Measurements from ENCODE around the gene MUSK.
A peak's percentile ranks its signal among the peaks of the same experiment; 100 is the strongest.
"Not testable (repeated sequence)": the region's sequence is repeated elsewhere in the genome, so short reads cannot be mapped to it uniquely, and the experiment has no call there.

MUSK gene

GRCh38 chr9:110810262-110810976 is 141.8 kb downstream of the MUSK start:
- DNase-seq (ENCODE audit: low spot score) = no peak

DNA sequence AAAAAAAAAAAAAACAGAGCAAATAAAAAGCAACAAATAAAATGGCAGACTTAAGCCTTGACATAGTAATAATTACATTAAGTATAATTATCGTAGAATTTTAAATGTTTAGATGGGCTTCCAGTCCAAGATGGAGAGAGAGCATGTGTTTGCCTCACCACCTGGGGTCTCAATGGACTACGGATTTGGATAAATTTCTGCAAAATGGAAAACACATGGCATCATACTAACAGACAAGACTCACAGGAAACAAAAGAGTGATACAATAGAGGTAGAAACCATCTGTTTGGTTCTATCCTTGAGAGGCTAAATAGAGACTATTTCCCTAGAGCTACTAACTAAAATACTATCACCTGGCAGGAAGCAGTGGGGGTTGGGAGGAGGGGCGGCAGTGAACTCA is 144.3 kb downstream of the MUSK start:
- DNase-seq (ENCODE audit: low spot score) = no peak

DNA sequence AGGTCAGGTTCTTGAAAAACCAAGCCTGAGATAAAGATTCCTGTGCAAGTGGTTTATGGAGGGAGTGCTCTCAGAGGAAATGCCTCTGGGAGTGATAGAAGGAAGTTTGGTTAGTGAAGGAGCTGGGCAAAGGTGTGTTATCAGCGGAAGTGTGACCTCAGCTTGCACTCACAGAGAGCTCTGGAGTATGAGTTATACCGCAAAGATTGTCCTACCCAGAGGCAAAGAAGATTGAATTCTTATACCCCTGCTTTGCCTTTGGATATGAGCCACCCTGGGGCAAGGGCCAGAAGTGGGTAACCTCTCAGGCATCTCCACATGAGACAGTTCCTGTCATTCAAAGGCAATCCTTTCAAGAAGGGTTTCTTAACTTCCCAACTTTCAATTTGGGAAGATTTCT is 145.6 kb downstream of the MUSK start:
- no peak for DNase-seq (ENCODE audit: low spot score)

DNA sequence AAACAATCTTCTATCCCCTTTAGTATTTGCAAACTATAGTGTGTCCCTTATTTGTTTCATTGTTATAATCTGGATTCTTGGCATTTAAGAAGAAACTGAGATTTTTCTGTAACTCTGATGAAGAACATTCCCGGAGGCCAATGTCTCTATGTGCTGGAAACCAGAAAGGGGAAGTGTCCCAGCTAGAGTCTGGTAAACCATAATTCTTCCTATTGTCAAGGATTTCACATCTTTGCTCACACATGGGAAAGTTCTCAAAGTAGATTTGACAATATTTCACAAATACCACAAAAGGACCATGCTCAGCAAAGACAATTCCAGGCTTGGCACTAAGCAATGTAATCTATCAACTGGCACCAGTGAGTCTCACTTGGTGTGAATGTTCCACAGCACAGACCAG is 146.8 kb downstream of the MUSK start:
- DNase-seq (ENCODE audit: low spot score) = no peak

- DNase-seq (ENCODE audit: low spot score) = no peak
Observed at GRCh38 chr9:110820381-110820780, 151.8 kb downstream of the MUSK start.

DNA sequence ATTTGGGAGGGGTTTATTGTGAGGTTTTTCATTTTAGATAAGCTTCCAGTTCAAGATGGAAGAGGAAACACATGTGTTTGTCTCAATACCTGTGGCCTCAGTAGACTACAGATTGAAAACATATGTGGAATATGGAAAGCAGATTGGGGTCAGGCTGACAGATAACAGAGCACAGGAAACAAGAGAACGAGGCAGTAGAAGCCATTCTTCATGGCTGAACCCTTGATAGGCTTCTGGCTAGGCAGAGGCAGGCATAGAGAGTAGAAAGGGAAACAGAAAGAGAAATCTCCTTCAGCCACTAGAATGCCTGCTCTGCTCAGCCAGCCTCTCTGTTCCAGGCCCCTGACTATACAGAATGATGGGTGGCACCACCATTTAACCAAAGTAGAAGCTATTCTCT is 152.5 kb downstream of the MUSK start:
- DNase-seq (ENCODE audit: low spot score) = no peak

DNA sequence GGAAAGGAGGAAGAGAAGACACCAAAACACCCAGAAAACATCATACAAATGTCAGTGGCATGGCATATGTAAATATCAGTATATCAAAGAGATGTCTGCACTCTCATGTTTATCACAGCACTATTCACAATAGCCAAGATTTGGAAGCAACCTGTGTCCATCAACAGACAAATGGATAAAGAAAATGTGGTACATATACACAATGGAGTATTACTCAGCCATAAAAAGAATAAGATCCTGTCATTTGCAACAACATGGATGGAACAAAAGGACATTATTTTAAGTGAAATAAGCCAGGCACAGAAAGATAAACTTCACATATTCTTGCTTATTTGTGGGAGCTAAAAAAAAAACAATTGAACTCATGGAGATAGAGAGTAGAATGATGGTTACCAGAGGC is 156.5 kb downstream of the MUSK start:
- not testable (repeated sequence) for DNase-seq (ENCODE audit: low spot score)

DNA sequence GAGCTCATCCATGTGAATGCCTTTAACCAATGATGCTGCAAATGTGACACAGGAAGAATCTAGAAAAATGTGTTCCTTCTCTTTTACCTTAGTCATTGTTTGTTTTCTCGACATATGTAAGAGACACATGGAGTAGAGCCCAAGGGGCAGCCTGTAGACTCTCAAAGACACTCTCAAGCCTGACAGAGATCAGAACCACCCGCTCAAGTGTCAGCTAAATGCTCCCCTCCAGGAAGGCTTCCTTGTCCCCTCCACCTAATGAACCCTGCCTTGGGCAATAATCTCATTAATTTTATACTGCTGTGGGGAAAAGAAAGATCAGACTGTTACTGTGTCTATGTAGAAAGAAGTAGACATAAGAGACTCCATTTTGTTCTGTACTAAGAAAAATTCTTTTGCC is 157.4 kb downstream of the MUSK start:
- no peak for DNase-seq (ENCODE audit: low spot score)

GRCh38 chr9:110826400-110826799 is 157.8 kb downstream of the MUSK start:
- not testable (repeated sequence) for DNase-seq (ENCODE audit: low spot score)

GRCh38 chr9:110828264-110828663 is 159.7 kb downstream of the MUSK start:
- DNase-seq (ENCODE audit: low spot score) = no peak

- no peak for DNase-seq (ENCODE audit: low spot score)
Observed at GRCh38 chr9:110830495-110830894, 161.9 kb downstream of the MUSK start.

GRCh38 chr9:110832926-110833325 is 164.3 kb downstream of the MUSK start:
- DNase-seq (ENCODE audit: low spot score) = no peak

DNA sequence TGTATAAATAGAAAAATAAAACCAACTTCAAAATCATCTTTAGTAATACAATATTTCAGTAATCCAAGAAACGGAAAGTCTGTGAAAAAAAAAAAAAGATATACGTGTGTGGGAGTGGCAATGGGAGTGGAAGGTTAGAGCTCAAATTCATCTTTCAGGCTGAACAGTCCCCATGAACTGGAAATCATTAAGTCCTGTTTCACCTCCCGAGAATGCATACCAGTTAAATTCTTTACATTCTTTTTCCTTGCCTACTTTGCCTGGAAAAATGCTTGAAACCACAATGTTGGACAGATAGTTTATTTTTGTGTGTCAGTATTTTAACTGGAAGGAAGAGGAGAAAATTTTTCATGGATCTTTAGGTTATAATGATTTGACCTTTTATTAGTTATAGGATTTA is 166.8 kb downstream of the MUSK start:
- peak; percentile 8 for DNase-seq (ENCODE audit: low spot score)

GRCh38 chr9:110835859-110836271 is 167.3 kb downstream of the MUSK start:
- no peak for DNase-seq (ENCODE audit: low spot score)

DNA sequence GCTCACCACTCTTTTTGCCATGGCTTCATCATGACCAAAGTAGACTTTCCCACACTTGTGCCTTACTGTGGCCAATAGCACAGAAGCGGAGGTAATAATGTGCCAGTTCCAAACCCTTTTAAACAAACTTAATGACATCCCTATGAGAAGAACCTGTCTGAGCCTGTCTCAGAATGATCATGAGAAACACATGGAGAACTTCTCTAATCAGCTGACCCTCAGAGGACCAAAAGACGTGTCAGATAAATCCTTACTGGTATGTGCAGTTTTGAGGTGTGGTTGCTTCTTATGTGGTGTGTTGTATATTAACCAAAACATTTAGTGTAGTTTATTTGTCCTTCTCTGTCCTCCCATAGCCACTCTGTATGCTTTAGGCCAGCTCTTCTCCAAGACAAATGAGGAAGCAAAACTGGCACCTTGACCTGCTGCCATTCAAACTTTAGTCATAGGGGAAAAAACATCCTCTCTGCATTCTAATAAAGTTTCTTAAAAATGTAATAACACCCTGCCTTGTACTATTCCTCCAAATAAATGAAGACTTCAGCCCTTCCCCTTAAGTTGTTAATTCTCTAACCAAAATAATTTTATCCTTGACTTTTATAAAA is 168.9 kb downstream of the MUSK start:
- no peak for DNase-seq (ENCODE audit: low spot score)

GRCh38 chr9:110842169-110842568 is 173.6 kb downstream of the MUSK start:
- DNase-seq (ENCODE audit: low spot score) = no peak

GRCh38 chr9:110842986-110843385 is 174.4 kb downstream of the MUSK start:
- no peak for DNase-seq (ENCODE audit: low spot score)

GRCh38 chr9:110844121-110844520 is 175.5 kb downstream of the MUSK start:
- DNase-seq (ENCODE audit: low spot score) = no peak

GRCh38 chr9:110846215-110846614 is 177.6 kb downstream of the MUSK start:
- DNase-seq (ENCODE audit: low spot score) = no peak

GRCh38 chr9:110847671-110848070 is 179.1 kb downstream of the MUSK start:
- DNase-seq (ENCODE audit: low spot score) = no peak

- no peak for DNase-seq (ENCODE audit: low spot score)
Observed at GRCh38 chr9:110850401-110851135, 182.0 kb downstream of the MUSK start.
